Stomach (tissue), 4 donors: Measurements from ENCODE around the gene MINK1.

ENCODE experiments used
- EP300 ChIP-seq: sonication (generic); formaldehyde crosslinking; IDR thresholded peaks from one replicate; pipeline ENCODE4 v1.6.1; 2017; ENCODE audit warnings: antibody characterized with exemption
- POLR2AphosphoS5 ChIP-seq, 3 donors: sonication (generic); formaldehyde crosslinking; IDR thresholded peaks; one replicate each; pipeline ENCODE4 v1.6.1; 2016; ENCODE audit warnings: antibody characterized with exemption in 3 of 3
- TF ChIP-seq, protein P1 (sequence below), 7 experiments: fragments of 450-650 bp in 4 of 7; fragments of 200-600 bp in 3 of 7; sonication (generic) in 3 of 7; IDR thresholded peaks; one replicate each; pipeline ENCODE4 v1.5.1; 2016 to 2019; ENCODE audit warnings: antibody characterized with exemption in 7 of 7, control low read depth in 2 of 7, mild to moderate bottlenecking in 1 of 7

GRCh38 chr17:4818276-4818675 lies 14.9 kb upstream of the MINK1 start:
- TF ChIP-seq, protein P1, sequence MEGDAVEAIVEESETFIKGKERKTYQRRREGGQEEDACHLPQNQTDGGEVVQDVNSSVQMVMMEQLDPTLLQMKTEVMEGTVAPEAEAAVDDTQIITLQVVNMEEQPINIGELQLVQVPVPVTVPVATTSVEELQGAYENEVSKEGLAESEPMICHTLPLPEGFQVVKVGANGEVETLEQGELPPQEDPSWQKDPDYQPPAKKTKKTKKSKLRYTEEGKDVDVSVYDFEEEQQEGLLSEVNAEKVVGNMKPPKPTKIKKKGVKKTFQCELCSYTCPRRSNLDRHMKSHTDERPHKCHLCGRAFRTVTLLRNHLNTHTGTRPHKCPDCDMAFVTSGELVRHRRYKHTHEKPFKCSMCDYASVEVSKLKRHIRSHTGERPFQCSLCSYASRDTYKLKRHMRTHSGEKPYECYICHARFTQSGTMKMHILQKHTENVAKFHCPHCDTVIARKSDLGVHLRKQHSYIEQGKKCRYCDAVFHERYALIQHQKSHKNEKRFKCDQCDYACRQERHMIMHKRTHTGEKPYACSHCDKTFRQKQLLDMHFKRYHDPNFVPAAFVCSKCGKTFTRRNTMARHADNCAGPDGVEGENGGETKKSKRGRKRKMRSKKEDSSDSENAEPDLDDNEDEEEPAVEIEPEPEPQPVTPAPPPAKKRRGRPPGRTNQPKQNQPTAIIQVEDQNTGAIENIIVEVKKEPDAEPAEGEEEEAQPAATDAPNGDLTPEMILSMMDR (IDR thresholded peaks at IDR 0.05): no peak
- no peak for TF ChIP-seq EP300
- TF ChIP-seq POLR2AphosphoS5 (IDR thresholded peaks at IDR 0.05): no peak
